IPS DF 4.7 (cell line): Measurements from ENCODE around the gene PGBD5.

Experiments
- DNase-seq: peaks from one replicate; pipeline ENCODE4 v3.0.0-alpha.2; 2013; ENCODE audit warnings: low spot score; ENCODE audit errors: extremely low read depth

Gene PGBD5

DNA sequence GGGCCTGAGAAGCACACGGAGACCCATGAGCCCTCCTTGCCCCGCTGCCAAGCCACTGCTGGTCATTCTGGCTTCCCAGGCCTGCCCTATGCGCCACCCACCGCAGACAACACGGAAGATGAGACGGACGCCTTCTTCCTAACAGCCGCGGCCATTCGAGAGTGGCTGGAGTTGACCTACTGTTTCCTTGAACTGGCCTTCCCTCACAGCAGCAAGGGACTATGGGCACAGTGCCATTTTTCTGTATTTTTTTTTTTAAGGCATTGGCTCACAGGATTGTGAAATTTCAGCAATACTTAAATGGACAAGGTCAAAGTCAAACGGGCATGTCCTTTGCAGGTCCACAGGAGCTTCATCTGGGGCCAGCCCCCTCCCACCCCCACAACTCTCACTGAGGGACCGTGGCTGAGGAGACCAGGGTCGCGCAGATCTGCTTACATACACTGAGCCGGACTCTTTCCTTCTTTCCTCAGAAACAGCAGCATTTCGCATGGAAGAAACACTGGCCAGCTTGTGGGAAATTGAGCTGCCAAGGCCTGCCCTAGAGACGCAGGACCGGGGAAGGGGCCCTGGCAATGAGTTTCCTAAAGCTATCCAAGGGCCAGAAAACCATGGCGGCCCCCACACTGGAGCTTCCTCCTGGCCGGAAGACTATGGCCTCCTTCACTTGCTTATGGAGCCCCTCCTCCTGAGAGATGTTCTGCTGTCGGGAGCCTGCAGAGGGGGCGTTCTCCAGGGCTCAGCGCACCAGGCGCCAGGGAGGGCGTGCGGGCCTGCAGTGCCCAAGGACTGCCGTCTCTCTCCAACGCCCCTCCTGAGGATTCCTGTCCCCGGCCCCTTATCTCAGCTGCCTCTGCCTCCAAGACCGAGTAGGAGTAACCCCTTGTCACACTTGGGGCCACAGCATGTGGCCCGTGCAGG, 98.9 kb downstream of the PGBD5 start:
- DNase-seq, result no peak

DNA sequence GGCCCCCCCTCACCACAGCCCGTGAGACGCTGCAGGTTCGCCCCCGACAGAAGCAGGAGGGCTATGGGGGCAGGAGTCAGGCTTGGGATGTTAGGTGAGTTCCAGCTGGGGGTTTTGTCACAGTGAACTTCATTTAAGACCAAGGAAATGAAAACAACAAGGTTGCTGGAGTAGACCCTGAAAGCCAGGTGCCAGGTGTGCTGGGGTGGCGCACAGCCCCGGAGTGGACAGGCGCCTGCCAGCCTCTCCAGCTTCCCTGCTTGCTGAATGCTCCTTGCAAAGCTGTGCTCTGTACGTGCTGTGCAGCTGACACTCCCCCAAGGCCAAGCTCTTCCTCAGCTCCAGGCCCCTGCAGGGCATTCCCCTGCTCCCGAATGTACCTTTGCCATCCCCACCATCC, 102.4 kb downstream of the PGBD5 start:
- DNase-seq, result no peak

DNA sequence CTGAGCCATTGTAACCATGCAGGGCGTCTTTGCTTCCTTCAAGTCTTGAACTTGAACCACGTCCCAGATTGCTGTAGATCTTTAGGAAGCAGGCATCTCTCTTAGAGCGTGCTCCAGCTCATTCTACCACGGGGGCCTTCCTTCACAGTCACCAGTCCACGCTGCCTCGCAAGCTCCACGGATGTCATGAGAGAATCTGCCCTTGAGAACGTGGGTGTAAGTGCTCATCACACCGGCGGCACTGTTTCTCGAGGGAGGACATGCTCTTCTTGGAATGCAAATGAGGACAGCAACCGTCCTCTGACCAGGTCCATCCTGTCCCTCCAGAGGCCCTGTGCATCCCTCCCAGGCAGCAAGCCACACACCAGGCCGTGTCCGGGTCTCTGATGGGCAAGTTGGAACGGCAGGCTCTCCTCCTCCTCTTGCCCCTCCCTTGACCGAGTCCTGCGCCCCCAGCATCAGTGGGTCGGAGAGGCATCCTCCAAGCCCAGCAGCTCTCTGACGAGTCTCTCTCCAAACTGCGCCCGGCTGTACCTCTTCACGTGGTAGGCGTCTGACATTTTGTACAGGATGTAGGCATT, 103.1 kb downstream of the PGBD5 start:
- no peak for DNase-seq

DNA sequence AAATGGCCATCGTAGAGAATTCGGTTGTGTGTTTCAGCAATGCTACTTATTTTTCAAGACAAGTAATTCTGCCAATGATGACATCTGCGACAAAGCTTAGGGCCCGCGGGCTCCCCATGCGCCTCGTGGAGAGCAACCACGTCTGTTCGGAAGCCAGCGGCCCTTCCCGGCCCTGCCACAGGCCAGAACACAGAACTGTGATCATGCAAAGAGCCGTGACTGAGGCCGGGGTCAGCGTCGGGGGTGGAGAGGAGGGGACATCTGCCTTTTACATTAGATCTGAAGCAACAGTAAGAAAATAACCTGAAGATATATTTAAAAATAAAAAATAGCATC, 103.7 kb downstream of the PGBD5 start:
- DNase-seq, result no peak

DNA sequence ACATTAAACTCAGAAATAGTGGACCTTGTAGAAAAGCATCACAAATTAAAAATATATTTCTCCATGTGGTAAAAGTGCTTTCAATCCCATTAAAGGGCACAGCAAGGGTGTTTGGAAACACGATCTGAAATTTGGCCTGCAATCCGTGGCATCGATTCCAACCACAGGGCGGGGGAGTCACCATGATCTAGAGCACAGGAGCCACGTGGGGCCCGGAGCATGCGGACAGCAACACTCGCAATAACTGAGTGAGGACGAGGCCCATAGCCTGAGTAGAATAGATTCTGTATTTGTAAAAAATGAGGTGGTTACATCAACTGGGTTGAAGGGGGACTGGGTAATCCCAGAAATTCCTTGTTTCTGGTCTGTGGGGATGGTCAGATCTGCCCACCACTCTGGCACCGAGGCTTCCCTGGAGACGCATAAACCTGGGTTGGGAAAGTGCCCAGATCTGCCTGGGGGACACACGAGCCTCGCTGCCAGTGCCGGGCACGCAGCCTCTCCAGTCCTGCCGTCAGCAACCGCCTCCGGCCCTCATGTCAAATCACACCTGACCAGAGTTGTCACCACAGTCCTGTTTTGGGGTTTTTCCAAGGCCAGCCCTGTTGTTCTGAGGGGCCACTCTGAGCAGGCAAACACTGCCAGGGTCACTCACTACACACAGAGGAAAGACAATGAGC, 104.3 kb downstream of the PGBD5 start:
- no peak for DNase-seq

DNA sequence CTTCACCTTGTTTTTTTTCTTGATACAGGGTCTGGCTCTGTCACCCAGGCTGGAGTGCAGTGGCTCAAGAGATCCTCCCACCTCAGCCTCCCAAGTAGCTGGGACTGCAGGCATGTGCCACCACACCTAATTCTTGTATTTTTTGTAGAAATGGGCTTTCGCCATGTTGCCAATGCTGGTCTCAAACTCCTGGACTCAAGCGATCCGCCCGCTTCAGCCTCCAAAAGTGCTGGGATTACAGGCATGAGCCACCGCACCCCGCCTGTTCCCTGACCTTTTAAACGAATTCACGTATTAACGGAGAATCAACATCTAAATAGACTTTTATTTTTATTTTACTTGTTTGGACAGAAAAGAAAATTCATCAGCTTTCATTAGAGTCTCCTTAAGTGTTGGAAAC, 104.8 kb downstream of the PGBD5 start:
- no peak for DNase-seq

DNA sequence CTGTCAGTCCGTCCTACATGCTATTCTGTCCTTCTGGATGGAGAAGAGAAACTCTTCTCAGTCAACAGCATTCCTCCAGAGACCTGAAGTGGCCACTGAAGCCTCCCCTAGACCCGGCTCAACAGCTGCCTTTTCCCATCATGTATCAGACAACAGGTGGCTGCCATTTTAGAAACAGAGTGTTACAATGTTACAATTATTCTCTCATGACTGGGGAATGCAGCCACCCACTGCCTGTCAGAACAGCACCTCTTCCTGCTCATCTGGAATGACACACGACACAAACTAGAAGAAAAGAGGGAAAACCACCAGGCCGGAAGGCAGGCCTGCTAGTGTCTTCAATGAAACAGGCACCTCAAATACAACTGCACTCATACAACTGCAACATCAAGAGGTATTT, 105.3 kb downstream of the PGBD5 start:
- no peak for DNase-seq

DNA sequence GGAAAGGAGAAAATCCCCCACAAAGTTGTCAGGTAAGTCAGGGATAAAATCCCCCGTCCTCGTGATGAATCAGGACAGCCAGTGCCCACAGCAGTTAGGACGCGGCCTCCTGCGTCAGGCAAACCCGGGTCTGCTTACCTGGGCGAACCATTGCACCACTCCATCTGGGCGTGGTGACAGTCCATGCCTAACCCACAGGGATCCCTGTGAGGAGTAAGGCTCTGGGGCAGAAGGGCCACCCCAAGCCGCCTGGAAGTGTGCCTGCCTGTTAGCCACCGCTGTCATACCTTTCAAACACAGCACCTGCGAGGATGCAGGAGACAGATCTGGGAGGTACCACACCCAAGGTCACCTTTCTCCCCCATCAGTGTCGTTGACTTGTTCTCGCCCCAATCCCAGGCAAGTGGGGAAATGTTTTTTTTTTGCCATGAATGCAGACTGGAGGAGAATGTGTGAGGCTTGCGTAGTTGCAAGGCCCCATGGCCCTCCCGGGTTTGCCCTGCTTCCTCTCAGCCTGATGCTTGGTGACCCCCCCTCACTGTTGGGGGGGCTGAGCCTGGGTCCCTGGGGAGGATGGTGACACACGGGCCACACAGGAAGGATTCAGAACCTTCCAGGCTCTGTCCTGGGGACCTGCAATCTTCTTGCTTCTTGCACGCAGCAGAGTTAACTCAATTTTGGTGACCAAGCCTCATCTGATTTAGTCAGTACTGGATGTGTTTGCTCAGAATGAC, 107.0 kb downstream of the PGBD5 start:
- no peak for DNase-seq

DNA sequence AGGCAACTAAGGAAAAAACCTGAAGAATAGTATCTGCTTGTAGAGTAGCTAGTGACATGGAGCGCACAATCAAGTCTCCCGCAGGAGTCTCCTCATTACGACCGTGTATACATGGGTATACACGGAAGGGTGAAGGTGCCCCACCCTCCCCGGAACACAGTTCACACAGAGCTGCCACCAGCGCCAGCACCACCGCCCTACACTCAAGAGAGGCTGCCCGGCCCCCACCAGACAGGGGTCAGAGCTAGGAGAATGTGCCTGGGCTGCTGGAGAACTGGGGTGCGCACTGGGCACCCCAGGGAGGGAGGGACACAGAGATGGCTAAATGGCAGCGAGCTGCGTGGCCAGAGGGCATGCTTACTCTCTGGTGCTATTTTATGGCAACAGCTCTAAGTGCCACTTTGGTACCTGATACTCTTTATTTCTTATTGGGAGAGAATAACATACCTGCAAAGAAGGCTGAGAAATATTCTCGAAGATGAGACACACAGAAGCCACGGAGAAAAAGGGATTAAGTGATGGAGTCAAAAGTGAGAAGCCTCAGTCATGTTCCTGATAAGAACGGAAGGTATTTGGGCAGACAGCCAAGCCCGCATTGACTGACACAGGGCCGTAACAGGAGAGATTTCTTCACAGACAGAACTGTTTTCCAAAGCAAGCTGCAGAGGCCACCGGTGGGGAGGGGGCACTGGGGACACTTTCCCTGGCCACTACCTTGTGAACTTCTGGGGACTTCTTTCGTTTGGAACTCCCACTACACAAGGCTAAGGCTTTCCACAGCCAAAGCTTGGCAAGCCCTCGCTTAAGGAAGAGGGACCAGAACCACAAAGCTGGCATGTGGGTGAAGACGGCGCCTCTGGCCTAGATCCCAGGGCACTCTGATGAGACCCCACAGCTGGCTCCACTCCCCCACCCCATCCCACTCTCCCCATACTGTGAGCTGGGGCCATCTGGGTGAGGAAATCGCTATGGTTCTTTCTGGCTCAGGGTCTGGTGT, 108.0 kb downstream of the PGBD5 start:
- no peak for DNase-seq

DNA sequence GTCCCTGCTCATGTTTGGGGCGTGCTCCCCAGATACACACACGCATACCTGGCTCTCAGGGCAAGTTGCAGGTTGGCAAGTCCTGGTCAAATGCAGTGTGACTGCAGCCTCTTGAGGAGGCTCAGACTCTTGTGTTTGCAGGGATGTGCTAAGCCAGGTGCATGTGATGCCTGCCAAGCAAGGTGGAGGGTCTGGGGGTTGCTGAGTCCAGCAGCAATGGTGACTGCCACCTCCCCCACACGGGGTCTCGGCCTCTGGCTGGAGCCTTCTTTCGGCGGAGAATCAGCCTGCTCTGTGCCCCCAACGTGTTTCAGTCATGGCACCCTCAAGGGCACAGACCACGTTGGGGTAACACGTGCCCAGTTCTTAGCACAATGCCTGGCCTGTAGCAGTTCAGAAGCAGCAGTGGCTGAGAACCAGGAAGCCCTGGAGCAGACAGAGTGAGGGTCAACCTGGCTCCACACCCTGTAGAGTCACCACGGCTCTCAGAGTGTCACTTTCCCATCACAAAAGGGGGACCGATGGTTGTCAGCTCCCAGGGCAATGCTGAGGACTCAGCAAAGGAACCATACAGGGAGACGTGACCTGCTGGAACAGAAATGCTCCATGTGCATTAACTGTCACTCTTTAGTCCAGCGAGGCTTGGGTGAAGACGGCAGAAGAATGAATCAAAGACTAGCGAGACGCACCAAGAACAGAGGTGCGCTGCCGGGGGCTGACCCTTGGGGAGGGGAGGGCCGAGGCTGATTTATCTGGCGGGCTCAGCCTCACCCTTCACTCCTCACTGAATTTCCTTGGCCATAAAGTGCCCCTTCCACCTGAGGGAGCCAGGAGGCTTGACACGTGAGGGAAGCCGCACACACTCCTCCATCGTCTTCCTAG, 109.0 kb downstream of the PGBD5 start:
- no peak for DNase-seq

DNA sequence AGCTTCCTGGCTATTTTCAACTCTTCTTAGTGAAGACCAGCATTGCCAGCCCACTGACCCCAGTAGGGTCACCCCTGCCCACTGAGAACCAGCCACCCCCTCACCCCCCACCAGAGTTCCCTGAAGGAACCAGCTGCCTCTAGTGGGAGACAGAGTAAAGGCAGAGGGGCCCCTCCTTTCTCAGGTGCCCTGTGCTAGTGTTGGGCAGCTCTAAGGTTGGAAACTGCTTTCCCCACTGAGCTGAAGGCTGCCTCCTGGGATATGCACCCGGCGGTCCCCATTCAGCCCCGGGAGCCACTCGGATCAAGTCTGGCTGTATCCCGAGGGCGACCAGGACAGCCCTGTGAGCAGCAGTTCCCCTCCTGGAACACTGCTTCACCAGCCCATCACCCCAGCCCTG, 111.0 kb downstream of the PGBD5 start:
- no peak for DNase-seq

DNA sequence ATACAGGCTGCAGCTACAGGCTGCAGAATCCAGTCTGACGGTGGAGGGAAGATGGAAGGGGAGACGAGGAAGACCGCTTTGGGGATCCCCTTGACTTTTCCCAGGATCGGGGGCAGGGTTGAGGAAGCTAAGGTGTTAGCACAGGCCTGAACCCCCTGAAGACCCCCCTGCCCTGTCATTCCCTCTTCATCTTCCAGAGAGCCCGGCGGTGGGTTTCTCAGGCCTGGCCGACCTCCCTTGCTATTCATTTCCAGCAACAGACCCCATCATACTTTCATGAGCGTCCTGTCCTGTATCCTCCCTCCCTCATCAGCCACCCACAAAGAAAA, 112.0 kb downstream of the PGBD5 start:
- no peak for DNase-seq

DNA sequence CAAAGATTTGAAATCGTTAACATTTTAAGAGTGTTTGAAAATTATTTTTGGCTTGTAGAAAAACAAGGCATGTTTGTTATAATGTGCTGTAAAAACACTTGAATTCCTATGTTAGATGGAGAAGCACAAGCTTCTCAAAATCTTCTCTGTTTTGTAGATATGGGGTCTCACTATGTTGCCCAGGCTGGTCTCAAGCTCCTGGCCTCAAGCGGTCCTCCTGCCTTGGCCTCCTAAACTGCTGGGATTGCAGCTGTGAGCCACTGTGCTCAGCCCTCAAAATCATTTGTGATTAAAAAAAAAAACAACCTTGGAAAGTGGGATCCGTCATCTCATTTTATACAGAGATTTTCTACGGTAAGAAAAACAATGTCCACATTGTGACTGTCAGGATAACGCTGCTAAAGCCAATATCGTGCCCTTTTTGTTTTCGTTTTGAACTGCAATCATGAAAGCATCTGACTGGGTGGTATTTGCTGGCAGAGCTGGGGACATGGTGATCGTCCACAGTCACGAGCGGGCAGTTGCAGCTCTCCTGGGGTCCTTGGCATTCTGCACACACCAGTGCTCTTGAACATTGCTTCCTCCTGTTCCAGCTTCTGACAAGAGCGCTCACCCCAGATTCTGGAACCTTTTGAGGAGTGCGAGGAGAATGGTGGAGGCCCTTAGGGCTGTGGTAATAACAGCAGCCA, 112.5 kb downstream of the PGBD5 start:
- DNase-seq, result no peak

DNA sequence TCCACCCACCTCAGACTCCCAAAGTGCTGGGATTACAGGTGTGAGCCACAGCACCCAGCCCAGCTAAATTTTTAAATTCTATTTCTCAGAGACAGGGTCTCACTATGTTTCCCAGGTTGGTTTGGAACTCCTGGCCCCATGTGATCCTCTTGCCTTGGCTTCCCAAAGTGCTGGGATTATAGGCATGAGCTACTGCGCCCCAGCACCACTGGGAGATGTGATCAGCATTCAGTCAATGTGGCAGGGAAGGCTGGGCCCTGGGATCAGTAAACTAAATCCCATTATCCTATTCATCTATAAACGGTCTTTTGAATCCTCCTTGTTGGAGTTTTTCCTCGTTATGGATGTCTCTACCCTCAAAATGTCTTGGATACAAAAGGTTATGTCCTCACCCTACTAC, 113.5 kb downstream of the PGBD5 start:
- DNase-seq, result no peak

DNA sequence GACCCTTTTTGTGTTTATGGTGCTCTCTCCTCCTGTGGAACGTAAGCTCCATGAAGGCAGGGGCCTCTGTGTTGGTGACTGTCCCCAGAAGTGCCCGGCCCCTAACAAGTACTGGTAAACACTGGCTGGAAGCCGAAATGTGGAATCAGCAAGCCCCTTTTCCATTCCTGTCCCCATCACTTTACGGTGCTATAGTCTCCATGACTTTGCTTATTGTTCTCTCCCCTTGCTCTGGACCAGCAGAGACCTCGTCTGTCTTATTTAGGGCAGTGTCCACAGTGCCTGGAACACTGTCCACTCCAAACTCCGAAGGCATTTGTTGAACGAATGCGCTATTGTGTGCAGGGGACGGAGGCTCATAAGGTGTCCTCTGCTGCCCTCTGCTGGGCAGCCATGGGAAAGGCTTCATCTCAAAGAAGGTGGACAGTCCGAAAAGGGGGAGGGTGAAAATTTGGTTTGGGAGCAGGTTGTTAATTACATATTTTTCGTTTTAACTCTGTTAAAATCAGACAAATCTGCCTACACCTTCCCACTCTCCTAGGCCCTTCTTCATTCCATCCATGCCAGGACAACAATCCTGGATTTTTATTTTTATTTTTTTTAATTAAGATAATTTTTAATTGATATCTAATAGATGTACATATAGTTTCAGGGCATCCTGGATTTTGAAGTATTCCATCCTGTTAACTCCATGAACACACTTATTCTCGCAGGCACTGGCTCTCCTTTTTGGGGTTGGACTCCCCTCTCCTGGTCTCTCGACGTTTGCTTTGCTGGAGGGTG, 115.6 kb downstream of the PGBD5 start:
- DNase-seq, result peak; percentile 44

DNA sequence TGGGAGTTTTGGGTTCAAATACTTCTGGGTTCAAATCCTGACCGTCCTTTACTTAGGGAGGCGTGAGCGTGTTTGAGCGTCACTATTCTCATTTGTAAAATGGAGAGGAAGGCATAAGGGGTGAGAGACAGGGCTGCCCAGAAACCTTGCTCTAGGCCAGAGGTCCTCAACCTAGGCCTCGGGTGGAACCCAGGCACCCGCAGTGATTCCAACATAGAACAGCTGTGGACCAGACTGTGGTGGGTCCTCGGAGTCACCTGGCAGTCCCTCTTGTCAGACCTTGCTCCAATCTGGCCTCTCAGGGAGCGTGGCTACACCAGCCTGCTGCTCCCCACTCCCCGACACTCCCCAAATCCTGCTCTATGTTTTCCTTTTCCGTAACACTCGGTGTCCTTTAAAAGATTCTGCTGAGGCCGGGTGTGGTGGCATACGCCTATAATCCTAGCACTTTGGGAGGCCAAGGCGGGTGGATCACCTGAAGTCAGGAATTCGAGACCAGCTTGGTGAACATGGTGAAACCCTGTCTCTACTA, 116.4 kb downstream of the PGBD5 start:
- no peak for DNase-seq

DNA sequence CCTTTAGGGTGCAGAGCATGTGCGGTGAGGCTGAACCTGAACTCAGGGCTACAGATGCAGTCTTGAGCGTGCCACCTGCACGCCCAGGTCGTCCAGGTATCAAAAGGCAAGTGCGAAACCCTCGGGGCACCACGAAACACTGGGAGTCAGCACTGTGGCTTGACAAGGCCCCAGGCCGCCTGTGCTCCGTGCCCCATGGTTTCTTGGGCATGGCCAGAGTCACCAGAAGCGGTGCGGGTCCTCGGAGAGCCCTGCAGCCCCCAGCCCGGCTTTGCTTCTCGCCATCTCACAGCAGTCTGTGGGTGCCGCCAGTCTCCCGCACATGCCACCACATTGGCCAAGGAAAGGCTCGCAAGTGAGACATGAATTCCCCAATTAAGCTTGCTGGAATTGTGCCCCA, 117.3 kb downstream of the PGBD5 start:
- DNase-seq, result no peak

DNA sequence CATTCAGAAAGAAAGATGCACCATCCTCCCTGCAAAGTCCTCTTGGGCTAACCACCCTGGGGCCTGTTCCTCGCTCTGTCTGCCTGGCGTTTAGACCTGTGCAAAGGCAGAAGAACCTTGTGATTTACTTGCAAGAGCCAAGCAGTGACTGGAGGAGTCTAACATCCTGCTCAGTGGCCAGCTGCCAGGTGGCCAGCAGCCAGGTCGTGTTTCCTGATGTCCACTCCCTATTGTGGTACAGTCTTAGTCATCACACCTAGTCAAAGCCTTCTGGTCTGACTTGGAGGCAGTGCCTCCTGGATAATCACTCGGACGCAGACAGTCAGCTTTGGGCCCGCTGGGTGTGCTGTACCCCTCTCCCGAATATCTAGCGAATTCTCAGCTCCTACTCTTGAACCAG, 118.1 kb downstream of the PGBD5 start:
- DNase-seq, result no peak
